Kidney (tissue), 14 donors: ENCODE measurements around the gene HS6ST1. TPM values are rescaled to one million over a fixed set of nuclear protein-coding genes. Genes with fewer than 3 reads are reported as not detected.
A peak's percentile ranks its signal among the peaks of the same experiment; 100 is the strongest.

Source experiments
- DNase-seq, 5 donors: peaks; one replicate each; pipeline ENCODE4 v3.0.0-alpha.2; 2013 to 2020
- FAIRE-seq: peaks from 2 replicates; lab custom pipeline; 2012; peaks lifted over from hg19 to GRCh38; lab: Jason Lieb, UNC
- H3K27ac ChIP-seq, 2 donors: one replicate each; pipeline ENCODE4 v1.7.0; 2013; ENCODE audit warnings: low read depth in 2 of 2, low read length in 2 of 2, inconsistent platforms in 1 of 2
- H3K27me3 ChIP-seq: one replicate; pipeline ENCODE4 v1.7.1; 2013; ENCODE audit warnings: low read length, inconsistent platforms; ENCODE audit not compliant: control insufficient read depth, insufficient read depth
- H3K36me3 ChIP-seq, 3 donors: one replicate each; pipeline versions ENCODE4 v1.7.0 to v1.7.1; 2013; ENCODE audit warnings: low read length in 3 of 3, control low read depth in 1 of 3, inconsistent platforms in 1 of 3; ENCODE audit not compliant: insufficient read depth in 3 of 3, control insufficient read depth in 2 of 3
- H3K4me1 ChIP-seq, 3 donors: one replicate each; pipeline versions ENCODE4 v1.7.0 to v1.7.1; 2013; ENCODE audit warnings: low read length in 3 of 3, inconsistent platforms in 1 of 3, low read depth in 1 of 3; ENCODE audit not compliant: control insufficient read depth in 2 of 3, insufficient read depth in 2 of 3
- H3K4me3 ChIP-seq, 3 donors: one replicate each; pipeline versions ENCODE4 v1.7.0 to v1.8.1; 2013; ENCODE audit warnings: low read length in 3 of 3, control low read depth in 1 of 3, inconsistent platforms in 1 of 3
- H3K9ac ChIP-seq, 3 donors: one replicate each; pipeline versions ENCODE4 v1.7.0 to v1.7.1; 2013; ENCODE audit warnings: low read length in 3 of 3, control low read depth in 1 of 3, inconsistent platforms in 1 of 3
- H3K9me3 ChIP-seq, 3 donors: one replicate each; pipeline versions ENCODE4 v1.7.0 to v1.7.1; 2013; ENCODE audit warnings: low read length in 3 of 3, control low read depth in 1 of 3, inconsistent platforms in 1 of 3; ENCODE audit not compliant: control insufficient read depth in 2 of 3, insufficient read depth in 1 of 3
- CTCF ChIP-seq: IDR thresholded peaks from 3 replicates; pipeline ENCODE4 v1.5.1; 2012; ENCODE audit warnings: mild to moderate bottlenecking, moderate library complexity, borderline replicate concordance; ENCODE audit not compliant: insufficient read depth; ENCODE audit errors: extremely low read depth
- intact Hi-C: fragments of 100-400 bp; cut with DNase I; formaldehyde crosslinking; loops from one replicate; pipeline ENCODE4 v1.11.1; 2022
- polyA plus RNA-seq: library from polyadenylated mRNA; stranded (reverse); fragments of 350-450 nt; fragmentation: Illumina TruSeq; extraction: RNeasy Lipid Tissue Mini Kit (QIAGEN cat#74804); gene quantifications from one replicate; pipeline ENCODE4 v1.2.3, GENCODE V29; 2014; ENCODE audit warnings: low read depth, low replicate concordance; ENCODE audit not compliant: insufficient read depth
- total RNA-seq: library from RNA; stranded (reverse); fragmentation: NEBNext Ultra II Directional; extraction: Animal tissue kit (Norgen Biotek cat#: 25700); gene quantifications from one replicate; pipeline ENCODE4 v1.2.1, GENCODE V29; 2021
- donor health status: control.
- donor health status: control.
- donor health status: control.
- donor health status: control.
- donor health status: control.
- donor health status: DM: yes; HTN: yes; CAD: no.
- donor health status: Normal renal cell carcinoma (clear cell type).

Gene HS6ST1
- total and polyA plus RNA-seq, 2 donors from 2014 or later, result 49.6 to 73.9 TPM

GRCh38 chr2:128282246-128282975 is 36.3 kb downstream of the HS6ST1 start:
- FAIRE-seq, result no peak

GRCh38 chr2:128281852-128282245 is 36.8 kb downstream of the HS6ST1 start:
- peaks cover 0 to 60% (median 20%) of the 10 kb centered on the region in 3 donors for H3K4me1 ChIP-seq
- H3K27ac ChIP-seq, result peak overlapping the region; percentile 57 to 59

More at GRCh38 chr2:128282246-128282975, 36.3 kb downstream of the HS6ST1 start:
- intact Hi-C loops, result no loop called here
- no peaks in the 10 kb centered on the region for H3K36me3 ChIP-seq
- H3K27me3 ChIP-seq, result no peaks in the 10 kb centered on the region
- peak overlapping the region; percentile 57 to 66 for H3K27ac ChIP-seq
- TF ChIP-seq CTCF, result no peak
- no peaks in the 10 kb centered on the region for H3K9me3 ChIP-seq
- H3K9ac ChIP-seq, result peak overlapping the region in 1 of 3 donors; percentile 25
- peak in 2 of 5 donors; percentile 37 to 80 for DNase-seq
- peaks cover 0 to 66% (median 24%) of the 10 kb centered on the region in 3 donors for H3K4me1 ChIP-seq
- H3K4me3 ChIP-seq, result no peak overlapping the region

GRCh38 chr2:128280901-128281321 is 37.8 kb downstream of the HS6ST1 start:
- no peak for FAIRE-seq
- Histone ChIP-seq H3K4me1 (peaks cover 0 to 56% (median 19%) of the 10 kb centered on the region in 3 donors), H3K36me3 (peaks cover 0 to under 1% (median 0%) of the 10 kb centered on the region in 3 donors), H3K27ac (peak overlapping the region; percentile 59 to 72), H3K9ac (no peak overlapping the region), H3K4me3 (no peak overlapping the region), H3K27me3 (no peaks in the 10 kb centered on the region), H3K9me3 (no peaks in the 10 kb centered on the region)
- intact Hi-C loops, result no loop called here
- TF ChIP-seq CTCF, result no peak
- peak in 3 of 5 donors; percentile 39 to 88 (median 45) for DNase-seq

More at GRCh38 chr2:128281852-128282245, 36.8 kb downstream of the HS6ST1 start:
- no peak for TF ChIP-seq CTCF
- Histone ChIP-seq H3K27me3 (no peaks in the 10 kb centered on the region), H3K4me3 (no peak overlapping the region), H3K9me3 (no peaks in the 10 kb centered on the region), H3K9ac (peak overlapping the region in 1 of 3 donors; percentile 25), H3K36me3 (no peaks in the 10 kb centered on the region)
- no peak for DNase-seq
- no peak for FAIRE-seq
- intact Hi-C loops, result no loop called here
